Muscle of arm (tissue), 12 donors: ENCODE results near the gene IL17REL. TPM values are rescaled to one million over a fixed set of nuclear protein-coding genes. Genes with fewer than 3 reads are reported as not detected.

ENCODE experiments used
- DNase-seq: peaks from one replicate; pipeline ENCODE4 v3.0.0-alpha.2; 2013
- polyA plus RNA-seq, 12 donors: library from polyadenylated mRNA; unstranded; fragments of 120-200 nt; gene quantifications; one replicate each; pipeline ENCODE4 v1.2.1, GENCODE V29; 2013; ENCODE audit not compliant: insufficient read length in 12 of 12

Gene IL17REL
- polyA plus RNA-seq, 12 donors, result 0.07 to 0.92 (median 0.10) TPM; not detected in 9

DNA sequence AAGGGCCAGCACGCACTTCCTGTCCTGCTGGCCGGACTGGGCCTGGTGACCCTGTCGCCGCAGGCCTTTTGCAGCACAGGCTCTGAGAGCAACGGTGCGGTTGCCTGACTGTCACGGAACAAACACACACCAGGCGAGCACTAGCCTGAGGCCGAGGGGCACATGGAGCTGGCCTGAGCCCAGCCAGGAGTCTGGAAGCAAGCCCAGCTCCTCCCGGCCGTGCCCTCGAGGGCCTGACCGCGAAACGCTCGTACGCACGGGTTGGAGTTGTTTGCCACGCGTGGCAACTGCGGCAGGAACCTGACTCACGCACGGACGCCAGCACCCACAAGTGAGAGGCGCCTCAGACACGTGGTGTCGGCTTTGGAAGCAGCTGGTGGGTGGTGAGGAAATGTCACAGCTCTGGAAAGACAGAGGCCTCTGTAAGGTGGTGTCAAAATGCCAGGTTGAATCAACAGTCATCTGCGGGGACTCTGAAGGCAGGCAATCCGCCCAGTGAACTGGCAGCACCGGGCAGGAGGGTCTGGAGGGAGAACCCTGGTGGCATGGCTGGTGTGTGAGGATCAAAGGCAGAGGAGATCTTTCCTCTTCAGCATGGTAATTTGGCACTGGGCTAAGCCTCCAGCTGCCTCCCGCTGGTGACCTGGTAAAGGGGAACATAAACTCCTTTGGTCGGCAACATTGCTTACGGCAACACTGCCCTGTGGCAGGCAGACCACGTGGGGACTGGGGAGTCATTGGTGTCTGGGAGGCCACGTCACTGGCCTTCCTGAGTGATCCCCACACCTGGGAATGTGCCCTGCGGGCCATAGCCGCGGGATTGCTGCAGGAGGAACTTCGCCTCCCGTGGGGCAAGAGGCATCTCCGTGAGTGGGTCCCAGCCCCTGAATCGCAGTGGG is 15.3 kb upstream of the IL17REL start:
- DNase-seq, result no peak

DNA sequence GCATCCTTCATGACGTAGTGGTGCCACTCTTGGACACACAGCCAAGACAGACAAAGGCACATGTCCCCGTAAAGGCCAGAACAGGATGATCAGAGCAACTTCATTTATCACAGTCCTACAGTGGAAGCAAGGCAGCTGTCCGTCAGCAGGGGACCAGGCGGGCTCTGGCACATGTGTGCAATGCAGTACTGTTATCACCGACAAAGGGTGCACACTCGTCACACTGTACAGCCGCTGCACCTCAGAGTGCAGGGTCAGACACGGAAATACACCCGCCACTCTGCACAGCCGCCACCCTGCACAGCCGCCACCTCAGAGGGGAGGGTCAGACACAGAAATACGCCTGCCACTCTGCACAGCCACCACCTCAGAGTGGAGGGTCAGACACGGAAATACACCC is 13.4 kb upstream of the IL17REL start:
- no peak for DNase-seq

DNA sequence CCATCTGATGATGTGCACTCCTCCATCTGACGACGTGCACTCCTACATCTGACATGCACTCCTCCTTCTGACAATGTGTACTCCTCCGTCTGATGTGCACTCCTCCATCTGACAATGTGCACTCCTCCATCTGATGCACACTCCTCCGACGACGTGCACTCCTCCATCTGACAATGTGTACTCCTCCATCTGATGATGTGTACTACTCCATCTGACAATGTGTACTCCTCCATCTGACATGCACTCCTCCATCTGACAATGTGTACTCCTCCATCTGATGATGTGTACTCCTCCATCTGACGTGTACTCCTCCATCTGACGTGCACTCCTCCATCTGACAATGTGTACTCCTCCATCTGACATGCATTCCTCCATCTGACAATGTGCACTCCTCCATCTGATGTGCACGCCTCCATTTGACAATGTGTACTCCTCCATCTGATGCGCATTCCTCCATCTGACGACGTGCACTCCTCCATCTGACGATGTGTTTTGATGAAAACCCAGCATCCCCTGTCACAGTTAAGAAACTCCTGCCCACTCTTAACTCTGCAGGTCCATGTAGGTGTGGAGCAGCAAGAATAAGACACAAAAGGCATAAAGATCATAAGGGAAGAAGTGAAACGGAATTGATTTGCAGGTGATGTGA is 9.7 kb upstream of the IL17REL start:
- DNase-seq, result no peak

DNA sequence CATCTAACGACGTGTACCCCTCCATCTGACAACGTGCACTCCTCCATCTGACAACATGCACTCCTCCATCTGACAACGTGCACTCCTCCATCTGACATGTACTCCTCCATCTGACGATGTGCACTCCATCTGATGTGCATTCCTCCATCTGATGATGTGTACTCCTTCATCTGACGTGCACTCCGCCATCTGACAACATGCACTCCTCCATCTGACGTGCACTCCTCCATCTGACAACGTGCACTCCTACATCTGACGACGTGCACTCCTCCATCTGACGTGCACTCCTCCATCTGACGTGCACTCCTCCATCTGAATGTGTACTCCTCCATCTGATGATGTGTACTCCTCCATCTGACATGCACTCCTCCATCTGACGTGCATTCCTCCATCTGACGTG is 8.0 kb upstream of the IL17REL start:
- no peak for DNase-seq

DNA sequence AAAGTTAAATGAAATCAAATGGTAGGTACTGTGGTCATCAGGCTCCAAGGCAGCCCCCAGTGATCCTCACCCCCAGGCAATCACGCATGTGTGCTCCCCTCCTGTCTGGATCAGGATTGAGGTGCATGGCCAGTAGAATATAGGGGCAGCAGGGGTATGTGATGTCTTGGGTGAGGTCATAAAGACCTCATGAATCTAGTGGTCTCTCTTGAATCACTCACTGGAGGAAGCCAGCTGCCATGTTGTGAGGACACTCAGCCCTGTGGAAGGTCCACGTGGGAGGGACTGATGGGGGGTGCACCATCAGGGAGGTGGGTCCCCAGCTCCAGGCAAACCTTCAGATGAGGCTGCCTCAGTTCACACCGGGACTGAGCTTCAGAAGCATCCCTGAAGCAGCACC is 6.8 kb upstream of the IL17REL start:
- no peak for DNase-seq

DNA sequence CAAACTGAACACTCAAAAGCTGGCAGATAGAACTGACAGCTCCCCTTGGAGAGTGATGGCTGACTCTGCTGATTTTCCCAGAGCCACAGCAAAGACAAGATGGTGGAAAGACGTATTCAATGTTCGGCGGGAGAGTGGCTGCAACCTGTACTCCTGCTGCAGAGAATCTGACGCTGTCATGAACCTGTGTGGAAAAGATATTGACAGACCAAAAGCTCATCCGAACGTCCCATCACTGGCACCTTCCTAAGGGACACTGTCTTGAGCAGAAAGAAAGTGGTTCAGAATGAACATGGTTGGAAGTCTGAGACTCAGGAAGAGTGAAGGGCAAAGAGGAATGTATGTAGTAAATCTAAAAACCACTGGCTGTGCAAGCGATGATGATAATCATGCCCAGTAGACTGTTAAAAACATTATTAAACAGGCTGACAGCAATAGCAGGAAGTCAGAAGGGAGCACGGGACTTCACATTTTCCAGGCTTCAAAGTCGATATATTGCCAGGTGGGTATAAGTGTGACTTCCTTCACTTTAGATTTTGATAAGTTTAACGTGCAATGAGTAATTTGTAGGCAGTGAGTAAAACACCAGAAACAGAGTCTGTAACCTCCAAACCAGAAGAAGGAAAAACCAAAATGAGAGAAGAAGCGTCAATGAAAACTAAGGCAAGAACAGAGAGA is 6.2 kb upstream of the IL17REL start:
- DNase-seq, result no peak

DNA sequence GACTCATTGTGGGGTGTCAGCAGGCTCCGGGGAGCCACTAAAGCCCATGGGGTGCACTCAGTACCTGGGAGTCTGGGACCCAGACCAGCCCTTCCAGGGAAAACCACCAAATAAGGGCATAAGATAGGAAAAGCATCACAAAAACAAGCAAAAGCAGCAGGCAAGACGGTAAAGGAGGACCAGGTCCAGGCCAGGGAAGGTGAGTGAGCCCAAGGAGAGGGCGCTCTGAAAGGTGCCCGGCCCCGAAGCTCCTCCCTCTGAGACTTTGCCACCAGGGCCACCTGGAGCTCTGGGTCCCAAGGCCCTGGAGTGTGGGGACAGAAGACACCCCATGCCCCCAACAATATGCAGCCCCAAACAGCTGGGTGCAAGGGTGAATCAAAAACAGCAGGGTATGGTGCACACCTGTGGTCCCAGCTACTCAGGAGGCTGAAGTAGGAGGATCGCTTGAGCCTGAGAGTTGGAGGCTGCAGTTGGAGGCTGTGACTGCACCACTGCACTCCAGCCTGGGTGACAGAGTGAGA is 5.2 kb upstream of the IL17REL start:
- no peak for DNase-seq

DNA sequence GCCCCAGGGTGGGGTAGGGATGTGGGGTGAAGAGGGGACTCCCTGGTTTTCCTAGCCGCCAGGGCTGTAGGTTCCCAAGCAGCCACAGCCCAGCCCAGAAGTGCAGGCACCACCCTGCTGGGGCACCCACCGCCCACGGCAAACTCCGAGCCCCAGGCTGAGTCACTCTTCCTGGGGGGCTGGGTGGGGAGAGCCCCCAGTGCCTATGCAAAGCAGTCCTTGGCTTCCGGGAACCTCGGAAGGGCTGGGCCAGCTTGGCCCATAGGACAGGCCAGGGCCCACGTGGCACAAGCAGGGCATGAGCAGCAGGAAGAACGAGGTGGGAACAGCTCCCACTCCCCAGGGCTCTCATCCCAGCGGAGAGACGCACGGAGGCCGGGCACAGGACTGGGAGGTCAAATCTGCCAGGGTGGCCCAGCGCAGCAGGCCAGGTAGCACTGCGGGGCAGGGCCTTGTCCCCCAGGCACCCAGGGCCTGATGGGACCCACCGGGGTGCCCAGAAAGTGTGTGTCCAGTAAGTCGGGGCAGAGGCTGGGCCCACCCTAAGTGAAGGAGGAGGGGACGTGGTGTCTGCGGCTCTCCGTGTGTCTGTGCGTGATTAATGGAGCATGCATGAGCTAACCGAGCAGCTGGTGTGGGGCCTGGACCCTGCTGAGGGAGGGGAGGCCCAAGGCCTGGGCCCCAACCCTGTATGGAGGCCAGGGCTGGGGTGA is 4.6 kb upstream of the IL17REL start:
- no peak for DNase-seq

DNA sequence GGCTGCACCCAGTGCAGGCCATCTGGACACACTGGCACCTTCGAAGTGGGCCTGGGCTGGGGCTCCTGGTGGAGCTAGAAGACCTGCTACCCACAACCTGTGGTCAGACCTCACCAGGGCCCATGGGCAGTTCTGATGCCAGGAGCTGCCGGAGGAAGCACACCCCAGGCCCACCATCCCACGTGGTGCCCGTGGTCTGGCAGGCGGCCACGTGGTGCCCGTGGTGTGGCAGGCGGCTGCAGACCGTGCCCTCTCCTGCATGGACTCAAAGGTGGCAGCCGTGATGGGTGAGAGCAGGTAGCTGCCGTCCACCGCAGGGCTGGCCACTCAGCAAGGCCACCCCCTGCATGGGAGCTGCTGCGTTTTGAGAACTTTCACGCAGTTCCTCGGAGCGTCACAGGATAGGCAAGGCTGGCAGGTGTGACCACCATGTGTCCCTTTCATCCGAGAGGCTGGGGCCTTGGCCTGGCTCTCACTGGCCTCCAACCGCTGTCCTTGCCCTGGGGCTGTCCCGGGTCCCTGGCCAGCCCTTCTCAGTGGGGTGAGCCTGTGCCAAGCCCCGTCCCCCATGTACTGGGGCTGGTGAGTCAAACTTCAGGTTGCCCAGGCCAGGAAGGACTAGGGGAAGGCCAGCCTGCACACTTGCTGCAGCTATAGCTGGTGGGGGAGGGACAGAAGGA is 3.9 kb upstream of the IL17REL start:
- DNase-seq, result no peak

DNA sequence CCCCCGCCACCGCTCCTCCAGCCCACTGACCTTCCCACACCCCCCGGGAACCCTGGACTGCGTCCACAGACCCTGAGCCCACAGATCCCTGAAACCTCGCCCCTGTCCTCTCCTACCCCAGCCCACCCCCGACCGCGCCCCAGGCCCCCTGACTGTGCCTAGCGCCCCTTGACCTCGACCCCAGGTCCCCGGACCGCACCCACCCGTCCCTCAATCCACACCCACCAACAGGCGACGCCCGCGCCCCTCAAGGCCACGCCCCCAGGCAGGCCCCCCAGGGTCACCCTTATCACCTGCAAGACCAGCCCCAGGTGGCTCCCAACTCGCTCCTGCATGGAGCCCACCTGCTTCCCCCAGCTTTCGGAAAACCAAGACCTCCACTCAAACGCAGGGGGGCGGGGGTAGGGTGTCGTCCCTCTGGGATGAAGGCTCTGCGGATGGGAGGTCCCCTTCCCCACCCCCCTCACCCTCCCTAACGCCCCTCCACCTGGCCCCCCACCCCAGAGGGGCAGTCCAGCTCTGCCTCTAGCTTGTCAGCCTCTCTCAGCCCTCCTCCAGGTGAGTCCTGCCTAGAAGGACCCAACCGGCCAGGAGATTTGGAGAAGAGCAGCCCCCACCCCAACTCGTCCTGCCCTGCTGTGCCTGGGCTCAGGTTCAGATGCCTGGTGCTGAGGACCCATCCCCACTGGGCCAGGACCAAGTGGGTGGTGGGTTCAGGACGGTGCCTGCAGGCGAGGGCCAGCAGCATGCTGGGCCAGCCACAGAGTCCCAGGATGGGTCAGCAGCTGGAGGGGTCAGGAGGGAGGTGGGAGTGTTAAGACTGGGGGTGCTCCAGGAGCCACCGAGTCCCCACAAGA is 3.1 kb upstream of the IL17REL start:
- DNase-seq, result no peak

DNA sequence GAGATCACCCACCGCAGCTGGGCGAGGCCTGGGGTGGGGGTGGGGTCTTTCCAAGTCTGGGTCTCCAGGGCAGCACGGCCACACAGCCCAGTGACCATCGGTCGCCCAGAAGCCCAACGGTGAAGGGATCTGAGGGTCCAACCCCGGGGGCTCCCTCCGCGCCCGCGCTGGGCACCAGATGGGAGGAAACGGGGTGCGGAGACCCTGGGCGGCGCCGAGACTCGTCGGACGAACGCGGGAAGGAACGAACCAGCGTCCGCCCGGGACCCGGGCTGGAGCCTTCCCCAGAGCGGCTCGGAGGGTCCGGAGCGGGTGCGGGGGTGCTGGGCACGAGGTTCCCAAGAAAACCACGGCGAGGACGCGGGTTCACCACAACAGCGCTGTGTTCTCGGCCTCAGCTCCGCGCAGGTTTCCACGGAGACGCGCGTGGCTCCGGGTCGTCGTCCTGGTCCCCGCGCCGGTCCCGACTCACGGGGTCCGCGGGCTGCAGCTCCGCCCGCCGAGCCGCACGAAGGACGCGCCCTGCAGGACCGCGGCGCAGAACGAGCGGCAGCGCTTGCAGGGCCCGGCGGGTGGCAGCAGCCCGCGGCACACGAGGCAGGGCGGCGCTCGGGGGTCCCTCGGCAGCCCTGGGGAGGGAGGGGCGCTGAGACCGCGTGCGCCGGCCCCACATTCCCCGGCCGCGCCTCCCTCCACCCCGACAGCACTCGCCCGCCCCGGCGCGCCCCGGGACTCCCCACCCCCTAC is 2.3 kb upstream of the IL17REL start:
- no peak for DNase-seq

DNA sequence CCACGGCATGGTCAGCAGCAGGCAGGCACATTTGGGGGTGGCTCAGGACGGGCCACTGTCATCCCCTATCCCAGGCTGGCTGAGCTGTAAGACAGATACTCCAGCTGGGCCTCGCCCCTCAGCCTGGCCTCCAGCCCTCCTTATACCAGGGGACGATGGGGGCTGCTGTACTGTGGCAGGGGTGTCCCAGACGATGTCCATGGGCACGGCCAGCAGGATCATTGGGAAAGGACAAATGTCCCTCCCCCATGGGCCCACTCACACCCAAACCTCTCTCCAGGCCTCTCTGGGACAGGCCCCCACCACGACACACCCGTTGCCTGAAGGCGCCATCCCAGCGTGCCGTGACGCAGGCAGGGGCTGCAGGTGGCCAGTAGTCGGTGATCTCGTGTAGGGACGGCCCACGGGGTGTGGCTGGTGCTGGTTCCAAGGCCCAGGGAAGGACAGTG is 1.5 kb upstream of the IL17REL start:
- no peak for DNase-seq

DNA sequence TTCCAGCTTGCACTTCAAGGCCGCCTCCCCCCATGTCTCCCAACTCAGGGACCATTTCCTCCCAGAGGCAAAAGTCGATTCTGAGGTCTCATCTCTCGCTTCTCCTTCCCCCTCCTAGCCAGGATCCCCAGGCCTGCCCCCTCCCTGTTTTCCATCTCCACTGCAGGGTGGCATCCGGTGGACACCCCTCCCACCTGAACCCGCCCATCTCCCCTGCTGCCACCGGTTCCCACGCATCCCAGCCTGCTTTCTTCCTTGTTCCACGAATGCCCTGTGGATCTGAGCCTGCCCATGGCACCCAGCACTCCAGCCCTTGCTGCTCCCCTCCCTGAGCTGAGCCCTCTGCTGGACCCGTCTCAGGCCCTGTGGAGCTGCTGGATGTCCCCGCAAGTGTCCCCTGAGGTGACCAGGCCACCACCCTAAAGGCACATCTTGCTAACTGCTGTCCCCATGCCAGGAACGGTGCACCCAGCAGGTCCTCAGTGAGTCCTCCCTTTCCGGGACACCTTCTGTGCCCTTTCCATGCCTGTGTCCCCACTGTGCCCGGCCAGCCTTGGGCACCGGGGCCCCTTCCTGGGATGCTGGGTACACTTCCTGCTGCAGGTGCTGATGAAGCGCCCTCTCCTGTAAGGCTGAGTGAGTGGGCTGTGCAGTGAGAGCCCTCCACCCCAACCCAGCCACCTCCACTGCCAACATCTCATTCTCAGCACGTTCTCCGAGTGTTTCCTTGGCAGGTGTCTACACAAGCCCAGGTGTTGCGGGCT is 936 bp downstream of the IL17REL start:
- no peak for DNase-seq

DNA sequence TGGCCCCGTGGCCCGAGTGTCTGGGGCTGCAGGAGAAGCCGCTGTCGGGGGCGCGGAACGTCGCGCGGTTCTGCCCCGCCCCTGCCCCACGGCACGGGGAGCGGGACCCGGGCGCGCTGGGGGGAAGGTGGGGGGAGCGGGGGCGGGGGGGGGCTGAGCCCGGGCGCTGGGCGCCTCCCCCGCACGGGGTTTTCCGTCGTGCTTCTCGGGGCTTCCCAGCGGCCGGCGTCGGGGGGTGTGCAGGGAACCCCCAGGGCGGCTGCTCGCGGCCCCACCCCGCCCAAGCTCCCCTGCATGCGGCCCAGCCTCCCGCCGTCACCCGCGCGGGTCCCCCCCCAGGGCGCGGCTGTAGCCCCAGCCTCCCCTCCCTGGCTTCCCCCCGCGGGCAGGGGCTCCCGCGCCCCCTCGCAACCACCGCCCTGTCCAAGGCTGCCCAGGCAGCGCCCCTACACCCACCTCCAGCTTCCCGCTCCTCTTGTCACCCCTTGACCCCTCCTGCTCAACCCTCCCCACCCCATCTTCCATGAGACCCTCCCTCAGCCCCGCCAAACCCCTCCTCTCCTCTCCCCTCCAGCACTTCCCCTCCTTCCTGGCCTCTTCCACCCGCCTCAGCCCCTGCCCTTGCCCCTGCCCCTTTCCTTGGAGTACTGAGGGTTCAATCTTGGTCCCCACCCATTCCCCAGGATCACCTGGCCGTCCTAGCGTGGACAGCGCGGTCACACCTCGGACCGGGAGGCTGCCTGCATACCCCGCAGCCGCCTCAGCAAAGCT is 1.7 kb downstream of the IL17REL start:
- DNase-seq, result no peak

DNA sequence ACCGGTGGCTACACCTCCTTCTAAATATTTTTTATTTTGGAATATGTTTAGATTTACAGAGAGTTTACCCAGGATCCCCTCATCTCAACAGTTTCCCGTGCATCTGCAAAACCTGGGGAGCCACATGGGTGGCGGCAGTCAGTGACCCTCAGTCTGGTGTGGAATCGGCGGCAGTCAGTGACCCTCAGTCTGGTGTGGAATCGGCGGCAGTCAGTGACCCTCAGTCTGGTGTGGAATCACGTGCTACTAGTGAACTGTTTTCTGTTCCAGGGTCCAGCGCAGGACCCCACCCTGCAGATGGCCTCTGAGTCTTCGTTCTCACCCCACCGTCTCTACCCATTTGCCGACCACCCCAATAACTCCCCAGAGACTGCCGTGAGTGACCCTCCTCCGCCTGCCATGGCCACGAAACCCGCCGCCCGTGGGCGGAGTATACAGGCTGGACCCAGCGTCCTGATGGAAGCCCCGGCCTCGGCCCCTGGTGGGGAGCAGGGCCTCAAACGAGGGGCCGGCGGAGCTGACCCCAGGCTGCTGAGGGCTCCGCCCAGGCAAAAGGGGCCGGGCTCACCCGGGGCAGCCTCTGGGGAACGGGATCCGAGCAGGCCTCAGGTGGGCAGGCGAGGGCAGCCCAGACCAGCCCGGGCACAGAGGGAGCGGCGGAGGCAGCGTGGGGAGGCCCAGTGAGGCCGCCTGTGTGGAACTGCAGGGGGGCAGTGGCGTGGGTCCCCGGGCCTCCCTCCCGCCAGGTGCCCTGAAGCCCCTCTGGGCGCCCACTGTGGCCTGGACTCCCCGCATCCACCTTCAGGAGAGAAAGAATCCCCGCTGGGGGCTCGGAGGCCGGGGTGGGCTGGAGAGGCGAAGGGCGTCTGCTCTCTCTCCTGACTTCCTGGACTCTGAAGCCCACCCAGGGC is 2.5 kb downstream of the IL17REL start:
- DNase-seq, result no peak

DNA sequence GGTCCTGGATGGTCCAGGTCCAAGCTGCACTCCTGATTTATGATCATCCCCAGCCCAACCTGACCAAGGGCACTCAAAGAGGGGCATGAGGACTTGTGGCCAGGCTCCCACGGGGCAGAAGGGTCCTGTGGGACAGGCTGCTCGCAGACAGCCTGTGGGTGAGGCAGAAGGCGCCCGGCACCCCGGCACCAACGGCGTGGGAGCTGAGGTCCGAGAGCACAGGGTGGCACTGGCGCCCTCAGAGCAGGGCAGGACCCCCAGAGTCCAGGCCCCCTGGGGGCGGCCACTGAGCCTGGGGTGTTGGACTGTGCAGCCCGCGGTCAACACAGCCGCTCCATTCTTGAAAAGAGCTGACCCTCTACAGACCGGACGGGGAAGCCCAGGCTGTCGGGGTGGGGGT is 3.3 kb downstream of the IL17REL start:
- DNase-seq, result no peak
